ENCODE data around the gene CENPB. TPM values are rescaled to one million over a fixed set of nuclear protein-coding genes. Genes with fewer than 3 reads are reported as not detected.
A peak's percentile ranks its signal among the peaks of the same experiment; 100 is the strongest.

CENPB gene
- total RNA-seq, 1 donor from 2014 or later, result 68.3 TPM

DNA sequence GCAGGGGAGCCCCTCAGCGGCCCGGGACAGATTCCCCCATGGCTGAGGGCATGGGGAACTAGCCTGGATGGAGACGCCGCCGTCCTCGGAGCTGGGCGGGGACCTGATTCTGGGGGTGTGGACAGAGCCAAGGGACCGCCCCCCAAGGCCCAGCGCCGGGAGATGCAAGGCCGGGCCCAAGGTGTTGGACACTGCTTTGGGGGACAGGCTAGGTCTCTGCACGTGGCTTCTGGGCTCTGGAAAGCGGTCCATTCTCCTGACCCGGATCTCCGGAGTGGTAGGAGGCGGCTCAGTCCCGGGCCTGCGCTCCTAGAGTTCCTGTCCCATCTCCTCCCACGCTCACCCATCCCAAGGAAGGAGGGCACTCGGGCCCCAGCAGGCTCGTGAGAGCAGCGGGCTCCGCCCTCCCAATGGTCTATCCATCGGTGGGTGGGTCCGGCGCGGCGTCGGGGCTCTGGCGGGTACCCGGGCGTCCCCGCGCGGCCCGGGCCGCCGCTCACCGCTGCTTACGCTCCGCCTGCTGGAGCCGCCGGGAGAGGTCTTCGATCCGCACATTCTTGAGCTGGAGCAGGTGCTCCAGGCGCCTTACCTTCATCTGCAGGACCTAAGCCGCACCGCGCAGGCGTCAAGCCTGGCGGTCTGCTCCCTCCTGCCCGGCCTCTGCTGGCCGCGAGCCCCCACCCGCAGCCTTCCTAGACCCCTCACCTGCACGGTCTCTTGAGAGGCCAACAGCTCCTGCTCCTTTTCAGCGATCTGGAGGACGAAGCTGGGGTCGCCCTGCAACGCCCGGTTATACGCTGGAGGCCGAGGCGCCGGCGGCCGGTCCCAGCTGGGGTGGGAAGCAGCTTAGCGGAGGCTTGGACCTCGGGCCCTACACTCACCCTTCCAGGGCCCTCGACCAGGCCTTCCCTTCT is 8.6 kb downstream of the CENPB start:
- intact Hi-C loops (cut with DNase I), result no loop called here
- DNase-seq (peak; percentile 88), ATAC-seq (ENCODE audit: poor library complexity) (peak; percentile 74)

DNA sequence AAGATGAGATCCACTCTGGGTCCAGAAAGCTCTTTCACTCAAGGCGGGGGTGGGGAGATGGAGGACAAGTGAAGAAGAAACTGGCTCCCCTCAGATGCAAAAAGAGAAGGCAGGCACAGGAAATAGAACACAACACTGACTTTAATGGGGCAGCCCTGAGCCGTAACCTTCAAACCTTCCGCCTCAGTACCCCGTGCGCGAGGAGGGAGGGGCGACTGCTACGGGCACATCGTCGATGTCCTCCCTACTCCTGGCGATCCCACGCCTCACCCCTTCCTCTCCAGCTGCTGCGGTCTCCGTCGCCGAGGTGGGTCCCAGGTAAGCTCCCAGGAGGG is 9.2 kb downstream of the CENPB start:
- DNase-seq (no peak), ATAC-seq (ENCODE audit: poor library complexity) (no peak)
- intact Hi-C loops (cut with DNase I), result no loop called here

DNA sequence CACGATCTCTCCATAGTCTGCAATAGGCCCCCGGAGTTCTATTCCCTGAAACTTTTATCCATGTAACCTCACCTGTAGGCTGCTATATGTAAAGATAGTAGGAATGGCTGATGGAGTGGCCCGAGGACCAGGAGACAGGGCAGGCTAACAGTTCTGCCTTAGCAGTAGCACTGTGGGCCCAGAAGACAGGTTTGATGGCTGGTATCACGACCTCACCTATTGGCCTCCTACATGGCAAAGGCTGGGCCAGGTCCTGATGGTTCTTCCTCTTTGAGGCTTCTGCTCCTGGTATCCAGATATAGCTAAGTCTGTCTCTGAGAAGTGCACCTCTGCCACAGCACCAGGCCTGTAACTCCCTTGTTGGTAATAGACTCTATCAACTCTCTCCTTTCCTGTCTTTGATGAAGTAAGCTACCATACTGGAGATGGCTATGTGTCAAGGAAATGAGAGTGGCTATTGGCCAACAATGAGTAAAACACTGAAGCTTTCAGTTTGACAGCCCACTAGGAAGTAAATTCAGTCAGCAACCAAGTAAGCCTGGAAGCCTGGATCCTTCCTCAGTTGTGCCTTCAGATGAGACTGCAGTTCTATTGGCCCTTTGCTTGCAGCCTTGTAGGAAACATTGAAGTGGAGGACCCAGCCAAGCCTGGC is 11.0 kb downstream of the CENPB start:
- no peak for DNase-seq
- intact Hi-C loops (cut with DNase I), result no loop called here
- ATAC-seq (ENCODE audit: poor library complexity), result no peak

DNA sequence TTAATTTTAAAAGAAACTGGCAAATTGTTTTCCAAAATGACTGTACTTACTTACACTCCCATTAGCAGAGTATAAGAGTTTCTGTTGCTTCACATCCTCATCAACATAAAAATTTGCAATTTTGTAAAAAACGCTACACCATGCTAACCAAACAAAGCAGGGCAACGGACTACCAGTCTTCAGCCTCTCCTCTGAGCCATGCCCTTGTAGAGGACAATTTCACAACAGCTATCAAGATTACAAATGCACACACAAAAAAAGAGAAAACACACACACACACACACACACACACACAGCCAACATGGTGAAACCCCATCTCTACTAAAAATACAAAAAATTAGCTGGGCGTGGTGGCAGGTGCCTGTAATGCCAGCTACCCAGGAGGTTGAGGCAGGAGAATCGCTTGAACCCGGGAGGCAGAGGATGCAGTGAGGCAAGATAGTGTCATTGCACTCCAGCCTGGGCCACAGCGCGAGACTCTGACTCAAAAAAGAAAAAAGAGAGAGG is 14.9 kb downstream of the CENPB start:
- intact Hi-C loops (cut with DNase I), result no loop called here
- ATAC-seq (ENCODE audit: poor library complexity), result no peak
- DNase-seq, result no peak

DNA sequence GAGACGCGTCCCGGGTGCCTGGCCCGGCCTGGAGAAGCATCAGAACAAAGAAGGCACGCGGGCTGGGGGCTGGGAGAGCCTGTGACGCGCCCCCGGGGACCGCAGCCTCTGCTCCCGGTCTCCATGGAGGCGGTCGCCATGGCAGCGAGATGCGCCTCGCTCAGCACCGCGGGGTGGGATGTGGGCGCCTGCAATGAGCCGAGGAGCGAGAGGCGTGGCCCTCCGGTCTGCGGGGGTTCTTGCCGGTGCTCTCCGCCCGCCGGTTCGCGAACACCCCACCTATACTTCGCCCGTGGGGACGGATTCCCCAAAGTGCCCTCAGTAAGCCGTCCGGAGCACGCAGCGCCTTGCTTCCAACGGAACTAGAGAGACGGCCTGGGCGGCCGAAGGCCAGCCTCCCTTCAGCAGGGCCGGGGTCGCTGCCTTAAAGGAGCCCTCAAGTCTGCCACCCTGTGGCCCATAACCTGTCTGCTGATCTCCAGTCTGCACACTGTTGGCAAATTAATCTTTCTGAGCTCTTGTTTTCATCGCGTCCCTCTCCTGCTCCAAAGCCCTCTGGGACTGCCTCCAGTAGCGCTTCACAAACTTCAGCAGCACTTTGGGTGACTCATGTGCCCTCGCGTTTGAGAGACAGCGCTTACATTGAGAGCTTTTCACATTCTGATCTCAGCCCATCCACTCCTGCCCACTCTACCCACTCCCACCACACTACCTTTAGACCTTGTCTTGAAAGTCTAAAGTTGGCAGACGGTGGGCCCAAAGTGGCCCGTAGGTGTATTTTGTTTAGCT is 18.0 kb downstream of the CENPB start:
- peak; percentile 82 for DNase-seq
- intact Hi-C loops (cut with DNase I), result no loop called here
- ATAC-seq (ENCODE audit: poor library complexity), result peak; percentile 73

DNA sequence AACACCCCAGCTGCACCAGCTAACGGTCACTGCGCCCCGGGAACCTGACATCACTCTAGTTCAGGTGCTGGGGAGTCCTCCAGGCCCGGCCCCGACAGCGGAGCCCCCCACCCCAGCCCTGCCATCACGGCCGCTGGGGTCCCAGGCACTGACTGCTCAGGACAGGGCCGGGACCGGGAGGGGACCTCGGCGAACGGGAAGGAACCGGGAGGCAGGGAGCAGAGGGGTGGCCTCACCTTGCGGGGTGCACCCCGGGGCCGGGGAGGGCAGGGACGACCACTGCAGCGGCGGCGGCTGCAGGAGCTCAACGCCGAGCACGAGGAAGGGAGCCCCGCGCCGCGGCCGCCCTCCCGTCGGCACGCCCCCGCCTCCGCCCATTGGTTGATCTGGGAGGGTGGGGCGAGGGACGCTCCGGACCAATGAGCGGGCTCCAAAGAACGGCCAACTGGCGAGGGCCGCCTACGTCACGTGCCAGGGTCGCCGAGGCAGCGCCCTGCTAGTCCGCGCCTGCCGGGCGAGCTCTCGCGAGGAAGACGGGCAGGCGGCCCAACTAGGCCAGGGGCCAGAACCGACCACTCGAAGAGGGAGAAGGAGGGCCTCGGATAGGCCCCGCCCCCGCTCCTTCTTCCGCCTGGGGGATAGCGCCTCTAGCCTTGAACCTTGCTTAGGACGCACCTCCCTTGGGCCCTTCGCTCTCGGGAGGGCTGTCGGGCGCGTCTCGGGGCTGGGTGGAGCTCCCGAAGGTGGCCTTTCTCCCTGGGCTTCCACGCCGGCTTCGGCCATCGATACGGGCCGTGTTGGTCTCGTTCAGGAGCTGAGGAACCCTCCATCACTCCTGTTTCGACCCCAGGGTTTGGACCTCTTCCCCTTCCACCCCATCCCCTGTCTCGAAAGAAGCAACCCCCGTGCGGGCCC is 18.9 kb downstream of the CENPB start, which contains the start of gene ADISSP:
Gene ADISSP, minus strand, starts transcription at position 327 of the 915 bp plus-strand sequence. CDS start 7,653 bp downstream, outside the sequence.
- intact Hi-C loops (cut with DNase I), result no loop called here
- peak; percentile 100 for DNase-seq
- ATAC-seq (ENCODE audit: poor library complexity), result peak; percentile 95

DNA sequence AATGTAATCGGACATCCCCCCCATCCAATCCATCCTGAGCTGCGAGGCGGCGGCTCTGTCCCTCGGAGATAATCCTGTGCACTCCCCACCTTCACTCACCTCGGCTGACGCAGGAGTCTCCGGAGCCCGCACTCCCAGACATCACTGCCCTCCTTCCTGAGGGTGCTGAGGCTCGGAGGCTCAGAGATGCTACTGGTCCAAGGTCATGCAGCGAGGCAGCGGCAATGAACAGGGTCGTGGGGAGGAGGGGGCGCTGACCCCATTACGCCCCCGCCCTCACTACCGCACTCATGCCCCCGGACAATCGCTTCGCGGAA is 19.5 kb downstream of the CENPB start:
- no peak for DNase-seq
- ATAC-seq (ENCODE audit: poor library complexity), result no peak
- intact Hi-C loops (cut with DNase I), result no loop called here

DNA sequence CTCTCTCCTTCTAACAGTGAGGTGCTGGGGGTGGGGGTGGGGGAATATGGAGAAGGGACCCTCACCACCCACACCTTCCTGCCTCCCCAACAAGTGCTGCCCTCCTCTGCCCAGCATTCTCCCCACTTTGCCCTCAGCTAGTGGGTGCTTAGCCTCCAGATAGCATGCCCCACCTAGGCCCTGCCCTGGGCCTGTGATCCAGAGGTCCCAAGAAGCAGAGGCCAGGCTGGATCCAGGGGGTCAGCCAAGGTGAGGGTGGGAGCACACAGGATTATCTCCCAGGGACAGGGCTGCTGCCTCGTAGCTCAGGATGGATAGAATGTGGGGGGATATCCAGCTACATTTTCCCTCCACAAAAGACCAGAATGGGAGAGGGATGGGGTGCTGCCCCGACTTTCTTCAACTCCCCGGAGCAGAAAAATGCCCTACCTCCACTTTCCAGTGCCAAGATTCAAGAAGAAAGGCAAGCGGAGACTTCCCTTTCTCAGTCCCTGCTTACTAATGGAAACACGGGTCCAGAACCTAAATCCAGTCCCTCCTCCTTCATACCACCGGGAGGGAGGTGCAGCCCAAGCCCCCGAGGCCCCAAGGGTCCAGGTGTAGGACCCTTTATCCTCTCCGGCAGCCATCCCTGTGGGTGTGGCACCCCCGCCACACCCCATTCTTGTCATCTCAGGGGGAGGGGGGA is 20.0 kb downstream of the CENPB start:
- no peak for DNase-seq
- intact Hi-C loops (cut with DNase I), result no loop called here
- no peak for ATAC-seq (ENCODE audit: poor library complexity)

DNA sequence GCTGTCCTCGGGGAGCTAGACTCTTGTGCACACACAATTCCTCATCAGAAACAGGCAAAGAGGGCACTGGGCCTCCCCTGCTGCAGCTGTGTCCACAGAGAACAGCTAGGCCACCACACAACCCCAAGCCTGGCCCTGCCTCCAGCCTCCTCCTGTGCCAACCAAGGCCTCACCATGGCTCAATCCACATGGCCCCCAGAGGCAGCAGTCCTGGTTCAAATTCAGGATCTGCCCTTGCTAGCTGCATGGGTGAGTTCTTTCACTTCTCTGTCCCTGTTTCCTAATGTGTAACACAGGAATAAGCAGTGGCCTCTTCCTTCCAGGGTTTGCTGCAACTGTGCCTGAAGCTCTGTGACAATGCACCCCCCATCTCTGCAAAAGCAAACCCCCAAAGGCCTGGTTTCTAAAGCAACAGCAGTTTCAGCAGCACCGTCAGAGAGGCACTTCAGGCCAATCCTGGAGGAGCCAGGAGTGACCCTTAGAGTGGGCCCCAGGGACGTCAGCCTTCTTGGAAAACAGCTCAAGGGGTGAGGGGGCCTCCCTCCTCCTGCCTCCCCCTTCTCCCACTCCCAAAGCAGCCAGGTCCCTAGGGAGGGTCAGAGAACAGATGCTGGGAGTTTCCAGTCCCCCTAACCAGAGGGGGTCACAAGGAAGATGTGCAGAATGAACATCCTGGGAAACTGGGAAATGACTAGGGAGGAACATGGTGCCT is 21.2 kb downstream of the CENPB start:
- DNase-seq, result no peak
- no peak for ATAC-seq (ENCODE audit: poor library complexity)
- intact Hi-C loops (cut with DNase I), result no loop called here

DNA sequence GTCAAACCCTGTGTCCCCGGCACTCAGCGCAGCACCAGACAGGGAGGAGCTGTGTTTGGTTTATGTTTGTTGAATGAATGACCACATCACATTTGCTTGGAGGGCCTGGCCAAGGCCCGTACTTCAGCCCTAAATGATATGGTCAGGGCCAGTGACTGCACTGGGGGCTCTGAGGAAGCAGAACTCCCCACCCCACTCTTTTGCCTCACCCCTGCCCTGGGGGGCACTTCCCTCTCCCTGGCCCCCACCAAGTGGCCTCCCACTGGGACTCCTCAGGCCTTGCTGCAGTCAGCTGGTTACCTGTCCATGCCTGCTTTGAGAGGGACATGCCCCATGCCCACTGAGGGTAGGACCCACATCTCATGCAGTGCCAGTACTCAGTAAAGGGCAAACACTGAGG is 21.9 kb downstream of the CENPB start:
- no peak for ATAC-seq (ENCODE audit: poor library complexity)
- no peak for DNase-seq
- intact Hi-C loops (cut with DNase I), result no loop called here

DNA sequence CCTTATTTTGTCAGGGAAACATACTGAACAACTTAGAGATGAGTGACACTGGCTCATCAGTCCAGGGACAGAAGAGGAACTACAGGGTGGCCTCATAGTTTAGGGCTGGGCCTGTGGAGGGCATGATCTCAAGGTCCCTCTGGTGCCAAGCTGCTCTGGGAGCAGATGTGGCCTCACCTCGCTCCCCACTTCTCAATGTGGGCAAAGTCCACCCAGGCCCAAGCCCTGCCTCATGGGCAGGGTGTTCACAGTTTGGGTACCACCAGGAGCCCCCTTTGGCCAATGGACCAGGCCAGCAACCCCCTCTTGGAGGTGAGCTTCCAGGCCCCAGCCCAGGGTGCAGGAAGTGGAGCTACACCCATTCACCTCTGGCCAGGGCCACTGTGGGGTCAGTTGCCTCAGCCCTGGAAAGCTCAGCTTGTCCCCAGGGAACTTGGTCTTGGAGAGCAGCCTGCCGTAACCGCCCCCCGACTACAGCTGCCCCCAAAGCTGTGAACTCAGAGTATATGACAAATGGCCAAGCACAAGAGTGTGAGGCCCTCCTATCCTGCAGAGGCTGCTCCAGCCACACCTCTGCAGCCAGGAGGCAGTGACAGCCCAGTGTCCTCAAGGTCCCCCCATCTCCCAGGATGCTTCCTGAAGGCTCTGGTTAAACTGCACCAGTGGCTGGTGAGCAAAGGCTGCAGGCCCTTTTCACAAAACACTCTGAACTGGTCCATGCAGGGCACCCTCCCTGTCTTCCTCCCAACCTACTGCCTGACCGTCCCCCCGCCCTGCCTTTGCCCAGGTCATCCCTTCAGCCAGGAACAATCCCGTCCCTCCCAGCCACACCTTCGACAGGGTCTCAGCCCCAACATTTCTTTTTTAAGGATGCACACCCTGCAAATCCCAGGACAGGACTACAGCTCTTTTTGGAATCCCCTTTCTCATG is 22.6 kb downstream of the CENPB start:
- intact Hi-C loops (cut with DNase I), result no loop called here
- ATAC-seq (ENCODE audit: poor library complexity), result no peak
- no peak for DNase-seq

DNA sequence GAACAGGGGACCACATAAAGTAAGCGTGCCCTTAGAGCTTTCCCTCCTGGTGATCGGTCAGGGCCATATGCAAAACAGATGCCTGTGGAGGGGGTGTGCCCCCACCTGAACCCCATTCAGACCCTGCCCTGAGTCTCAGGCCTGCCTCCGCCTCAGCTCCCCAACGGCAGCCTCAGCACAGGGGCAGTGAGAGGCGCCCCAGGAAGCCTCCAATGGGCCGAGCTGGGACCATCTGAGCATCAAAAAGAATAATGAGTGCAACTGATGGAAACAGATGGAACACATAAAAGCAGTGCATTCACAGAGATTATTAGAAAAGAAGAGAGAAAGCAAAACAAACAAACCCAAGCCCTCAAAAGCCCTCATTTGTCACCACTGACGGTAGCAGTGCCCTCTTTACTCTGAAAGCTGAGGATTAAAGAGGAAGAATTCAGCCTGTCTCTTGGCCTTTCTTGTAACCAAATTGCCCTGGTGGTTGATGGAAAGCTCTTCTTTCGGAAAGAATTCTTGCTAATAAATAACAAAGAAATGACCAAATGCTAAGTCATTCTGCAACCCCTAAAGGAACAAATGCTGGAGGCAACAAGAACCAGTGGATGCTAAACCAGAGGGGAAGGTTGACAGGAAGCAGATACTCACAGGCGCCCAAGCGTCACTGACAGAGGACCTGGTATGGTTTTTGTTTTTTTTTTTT is 25.7 kb downstream of the CENPB start:
- intact Hi-C loops (cut with DNase I), result no loop called here
- DNase-seq (no peak), ATAC-seq (ENCODE audit: poor library complexity) (no peak)

DNA sequence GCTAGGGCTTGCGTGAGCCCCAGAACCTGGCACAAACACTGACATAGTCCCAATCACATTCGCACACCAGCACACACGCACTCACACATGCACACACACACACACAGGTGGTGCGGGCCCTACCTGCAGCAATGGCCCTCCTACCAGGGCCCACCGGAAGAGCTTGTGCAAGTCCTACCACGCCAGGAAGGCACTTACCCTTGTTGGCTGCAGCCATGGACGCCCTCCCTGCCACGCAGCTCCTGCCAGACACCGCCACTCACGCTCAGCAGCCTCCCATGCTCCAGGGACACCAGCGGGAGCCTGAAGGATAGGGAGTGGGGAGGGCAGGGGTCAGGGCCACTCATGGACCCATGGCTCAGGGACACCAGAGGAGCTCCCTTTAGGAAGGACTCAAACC is 26.7 kb downstream of the CENPB start:
- no peak for DNase-seq
- intact Hi-C loops (cut with DNase I), result loop anchor here (10.0 kb wide), 1 partner anchor 85 kb away; no protein-coding TSS in a partner anchor
- ATAC-seq (ENCODE audit: poor library complexity), result no peak

DNA sequence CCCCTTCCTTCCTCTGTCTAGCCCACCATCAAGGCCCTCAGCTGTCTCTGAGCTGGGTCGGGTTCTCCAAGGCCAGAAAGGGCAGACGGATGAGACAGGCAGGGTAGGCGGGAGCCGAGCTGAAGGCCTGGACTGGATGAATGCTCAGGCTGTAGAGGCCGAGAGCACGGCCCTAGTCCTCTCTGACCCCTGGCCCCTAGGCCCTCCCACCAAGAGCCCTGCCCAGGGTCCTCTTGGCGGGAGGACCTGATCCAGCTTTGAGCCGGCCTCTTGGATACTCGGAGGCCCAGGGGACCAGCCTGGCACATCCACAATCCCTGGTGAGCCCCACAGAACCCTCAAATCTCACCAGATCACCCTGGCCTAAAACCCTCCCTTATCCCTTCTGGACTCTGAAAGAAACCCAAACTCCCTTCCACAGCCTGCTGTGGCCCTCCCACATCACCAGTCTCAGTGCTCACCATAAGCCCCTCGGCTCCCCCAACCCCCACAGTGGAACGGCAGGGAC is 27.2 kb downstream of the CENPB start:
- ATAC-seq (ENCODE audit: poor library complexity) (no peak), DNase-seq (no peak)
- intact Hi-C loops (cut with DNase I), result loop anchor here (10.0 kb wide), 1 partner anchor 85 kb away; no protein-coding TSS in a partner anchor

DNA sequence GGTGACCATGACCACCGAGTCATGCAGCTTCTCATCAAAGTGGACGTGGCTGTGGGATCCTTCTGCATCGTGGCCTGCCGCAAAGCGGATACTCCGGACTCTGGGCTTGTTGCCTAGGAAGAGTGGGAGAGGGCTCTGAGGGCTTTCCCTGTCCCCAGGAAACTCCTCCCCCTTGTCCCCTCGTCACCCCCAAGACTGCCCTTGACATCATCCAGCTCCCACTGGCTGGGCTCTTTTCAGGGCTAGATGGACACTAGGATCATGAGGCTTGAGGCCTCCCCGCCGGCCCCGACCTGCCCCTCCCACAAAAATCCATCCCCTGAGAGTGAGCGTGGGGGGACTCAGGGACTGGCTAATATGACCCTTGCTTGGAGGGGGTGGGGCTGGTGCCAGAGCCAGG is 28.0 kb downstream of the CENPB start:
- ATAC-seq (ENCODE audit: poor library complexity) (peak; percentile 31), DNase-seq (no peak)
- intact Hi-C loops (cut with DNase I), result loop anchor here (10.0 kb wide), 1 partner anchor 84 kb away; no protein-coding TSS in a partner anchor
